ENCODE data around the gene BORCS6.
A peak's percentile ranks its signal among the peaks of the same experiment; 100 is the strongest.
"Not testable (repeated sequence)": the region's sequence is repeated elsewhere in the genome, so short reads cannot be mapped to it uniquely, and the experiment has no call there.

Gene BORCS6

GRCh38 chr17:8189711-8190477, at the start of gene BORCS6:
Gene BORCS6, minus strand, starts transcription at chr17:8190180. Its CDS starts 40 bp downstream, at chr17:8190140.
- peak; percentile 90 to 94 for DNase-seq (ENCODE audit: low read depth in 2 of 2)

- DNase-seq (ENCODE audit: low read depth in 2 of 2), result no peak
Measured at GRCh38 chr17:8237886-8238285, 47.9 kb upstream of the BORCS6 start.

GRCh38 chr17:8237175-8237574, 47.2 kb upstream of the BORCS6 start:
- no peak for DNase-seq (ENCODE audit: low read depth in 2 of 2)

GRCh38 chr17:8235676-8236075, 45.7 kb upstream of the BORCS6 start:
- DNase-seq (ENCODE audit: low read depth in 2 of 2), result no peak

- no peak for DNase-seq (ENCODE audit: low read depth in 2 of 2)
Measured at GRCh38 chr17:8234361-8235270, 44.6 kb upstream of the BORCS6 start.

GRCh38 chr17:8231701-8232100, 41.7 kb upstream of the BORCS6 start:
- no peak for DNase-seq (ENCODE audit: low read depth in 2 of 2)

- DNase-seq (ENCODE audit: low read depth in 2 of 2), result no peak
Measured at GRCh38 chr17:8227238-8227581, 37.2 kb upstream of the BORCS6 start.

- DNase-seq (ENCODE audit: low read depth in 2 of 2), result no peak
Measured at GRCh38 chr17:8226536-8227237, 36.7 kb upstream of the BORCS6 start.

GRCh38 chr17:8225813-8226535, 36.0 kb upstream of the BORCS6 start:
- DNase-seq (ENCODE audit: low read depth in 2 of 2), result no peak

GRCh38 chr17:8224891-8225812, 35.2 kb upstream of the BORCS6 start:
- DNase-seq (ENCODE audit: low read depth in 2 of 2), result no peak

- no peak for DNase-seq (ENCODE audit: low read depth in 2 of 2)
Measured at GRCh38 chr17:8223356-8224126, 33.6 kb upstream of the BORCS6 start.

- DNase-seq (ENCODE audit: low read depth in 2 of 2), result peak; percentile 79 to 80
Measured at GRCh38 chr17:8222630-8223355, 32.8 kb upstream of the BORCS6 start.

- DNase-seq (ENCODE audit: low read depth in 2 of 2), result no peak
Measured at GRCh38 chr17:8222380-8222629, 32.3 kb upstream of the BORCS6 start.

- peak; percentile 78 to 79 for DNase-seq (ENCODE audit: low read depth in 2 of 2)
Measured at GRCh38 chr17:8221663-8222379, 31.8 kb upstream of the BORCS6 start.

GRCh38 chr17:8220783-8221662, 31.0 kb upstream of the BORCS6 start:
- peak; percentile 73 to 79 for DNase-seq (ENCODE audit: low read depth in 2 of 2)

GRCh38 chr17:8214000-8214399, 24.0 kb upstream of the BORCS6 start:
- DNase-seq (ENCODE audit: low read depth in 2 of 2), result not testable (repeated sequence)

GRCh38 chr17:8212312-8213180, 22.6 kb upstream of the BORCS6 start:
- no peak for DNase-seq (ENCODE audit: low read depth in 2 of 2)

Measured in activated CD8-positive, alpha-beta memory T cell treated with anti-CD3 and anti-CD28 coated beads for 4 hours (primary cell).